HepG2 (cell line): ENCODE results near the gene ACE2. TPM values are rescaled to one million over a fixed set of nuclear protein-coding genes. Genes with fewer than 3 reads are reported as not detected.

Experiments used
- ATAC-seq: fragments of 200-7000 bp; cut with Tn5 transposase; 3 replicates; pipeline ENCODE4 v1.9.1; 2020; ENCODE audit warnings: mild to moderate bottlenecking, moderate library complexity
- BruUV-seq: library from RNA; stranded (reverse); fragments of 400-500 nt; replicated peaks from 2 replicates; lab custom pipeline; 2021; lab: Mats Ljungman, UMichigan
- CTCF ChIA-PET: fragments of 300-600 bp; formaldehyde crosslinking; extraction: SDS; loops from one replicate; lab custom pipeline; 2021; ENCODE audit warnings: low total read pairs, inconsistent platforms, low intra/inter-chr PET ratio; lab: Yijun Ruan, JAX
- POLR2A ChIA-PET: fragments of 350-600 bp; sonication (Branson Sonifier 250); formaldehyde crosslinking; loops from one replicate; lab custom pipeline; 2020; ENCODE audit warnings: antibody characterized with exemption, inconsistent platforms; lab: Yijun Ruan, JAX
- DNase-seq: peaks from one replicate; pipeline ENCODE4 v3.0.0-alpha.2; 2015; ENCODE audit warnings: low spot score
- FAIRE-seq: peaks from 3 replicates; lab custom pipeline; 2011; peaks lifted over from hg19 to GRCh38; lab: Jason Lieb, UNC
- H2AFZ ChIP-seq: one replicate; pipeline ENCODE4 v1.6.1; 2011; ENCODE audit warnings: low read length, inconsistent platforms
- H3K27ac ChIP-seq: fragments of 300-600 bp; 3 replicates; pipeline ENCODE4 v1.8.0; 2011; ENCODE audit warnings: mixed run types, mild to moderate bottlenecking, mixed read lengths, low read length, inconsistent platforms; ENCODE audit not compliant: insufficient read depth; ENCODE audit errors: extremely low read length
- H3K27me3 ChIP-seq, 2 experiments: fragments of 200-600 bp in 1 of 2; 2 replicates in 1 of 2; 3 replicates in 1 of 2; pipeline versions ENCODE4 v1.6.0 to v1.8.0; 2011; ENCODE audit warnings: low read length in 2 of 2, mild to moderate bottlenecking in 2 of 2, moderate library complexity in 2 of 2, inconsistent platforms in 1 of 2; ENCODE audit not compliant: insufficient read depth in 2 of 2, control insufficient read depth in 1 of 2
- H3K36me3 ChIP-seq, 2 experiments: fragments of 200-600 bp in 1 of 2; replicated peaks in 1 of 2; 2 replicates in 1 of 2; 3 replicates in 1 of 2; pipeline versions ENCODE4 v1.5.1 to v1.8.0; 2011; ENCODE audit warnings: low read length in 2 of 2, inconsistent platforms in 1 of 2; ENCODE audit not compliant: insufficient read depth in 2 of 2, control insufficient read depth in 1 of 2
- H3K4me1 ChIP-seq: 2 replicates; pipeline ENCODE4 v1.5.1; 2012; ENCODE audit warnings: low read length, inconsistent platforms; ENCODE audit not compliant: insufficient read depth
- H3K4me2 ChIP-seq: 2 replicates; pipeline ENCODE4 v1.6.0; 2011; ENCODE audit warnings: low read depth, low read length, inconsistent platforms
- H3K4me3 ChIP-seq, 3 experiments: fragments of 200-600 bp in 1 of 3; sonication (generic), shearing (Covaris generic) in 1 of 3; replicated peaks in 1 of 3; 2 replicates each; pipeline ENCODE4 v1.5.1; 2011 to 2016; ENCODE audit warnings: low read length in 3 of 3, inconsistent platforms in 2 of 3, low read depth in 2 of 3, mild to moderate bottlenecking in 2 of 3, control low read depth in 1 of 3, mixed read lengths in 1 of 3; ENCODE audit not compliant: insufficient read depth in 1 of 3
- H3K79me2 ChIP-seq: one replicate; pipeline ENCODE4 v1.6.1; 2011; ENCODE audit warnings: low read length, inconsistent platforms; ENCODE audit not compliant: insufficient read depth
- H3K9ac ChIP-seq: 2 replicates; pipeline ENCODE4 v1.6.0; 2011; ENCODE audit warnings: mild to moderate bottlenecking, low read depth, low read length, inconsistent platforms; ENCODE audit not compliant: insufficient read depth
- H3K9me3 ChIP-seq: 2 replicates; pipeline ENCODE4 v1.5.1; 2012; ENCODE audit warnings: mild to moderate bottlenecking, low read length
- H4K20me1 ChIP-seq: 2 replicates; pipeline ENCODE4 v1.6.0; 2011; ENCODE audit warnings: inconsistent platforms, mild to moderate bottlenecking, low read length, moderate library complexity; ENCODE audit not compliant: insufficient read depth
- FOSL1 ChIP-seq: sonication (generic); formaldehyde crosslinking; IDR thresholded peaks from 2 replicates; pipeline ENCODE4 v1.9.0; 2021; ENCODE audit warnings: missing genetic modification reagents, borderline replicate concordance
- FOXP4 ChIP-seq: sonication (generic); formaldehyde crosslinking; IDR thresholded peaks from 2 replicates; pipeline ENCODE4 v1.4.0; 2020; ENCODE audit warnings: missing genetic modification reagents
- HOXA9 ChIP-seq: sonication (generic); formaldehyde crosslinking; IDR thresholded peaks from 2 replicates; pipeline ENCODE4 v1.8.1; 2022; ENCODE audit warnings: missing genetic modification reagents, mild to moderate bottlenecking, moderate library complexity, borderline replicate concordance
- HOXD1 ChIP-seq: sonication (generic); formaldehyde crosslinking; IDR thresholded peaks from 2 replicates; pipeline ENCODE4 v1.5.0; 2020; ENCODE audit warnings: missing genetic modification reagents
- ZNF205 ChIP-seq: IDR thresholded peaks from 2 replicates; pipeline ENCODE4 v1.6.1; 2018; ENCODE audit warnings: missing biosample characterization, missing genetic modification reagents
- ZNF275 ChIP-seq: sonication (generic); formaldehyde crosslinking; IDR thresholded peaks from 2 replicates; pipeline ENCODE4 v1.8.0; 2022; ENCODE audit warnings: missing genetic modification reagents, mild to moderate bottlenecking, inconsistent platforms, borderline replicate concordance
- WGBS: methylation state at CpG from one replicate; pipeline ENCODE4 v1.1.6; 2017; ENCODE audit warnings: low lambda C conversion rate; 5-methylcytosine and 5-hydroxymethylcytosine counted together
- in situ Hi-C: cut with HindIII; loops from 2 replicates; pipeline ENCODE4 v1.10.0; 2017; ENCODE audit warnings: low pct_unique_long_range_greater_than_20kb; ENCODE audit not compliant: extremely low pct_ligation_motif_present
- intact Hi-C: fragments of 100-400 bp; cut with micrococcal nuclease; formaldehyde crosslinking; loops from one replicate; pipeline ENCODE4 v1.10.0; 2022; ENCODE audit not compliant: unreplicated experiment
- polyA plus RNA-seq, 8 experiments: library from polyadenylated mRNA; depleted of rRNA in 3 of 8; stranded (reverse) in 7 of 8; unstranded in 1 of 8; fragments of >200 nt; fragmentation: Illumina TruSeq in 4 of 8; extraction: Trizol in 4 of 8; gene quantifications; 2 replicates each; pipeline versions ENCODE4 v1.2.1 to v1.2.3, GENCODE V29; 2011 to 2016; ENCODE audit warnings: low read depth in 4 of 8, missing spikeins in 1 of 8, mixed read lengths in 1 of 8; ENCODE audit not compliant: insufficient read depth in 1 of 8
- total RNA-seq, 5 experiments: library from RNA; depleted of rRNA; stranded (reverse); fragments of >200 nt; fragmentation: Illumina TruSeq; extraction: Trizol; gene quantifications; 2 replicates each; pipeline ENCODE4 v1.2.3, GENCODE V29; 2016; ENCODE audit warnings: low read depth in 1 of 5

The ACE2 gene
- total and polyA plus RNA-seq, 2 of the 13 experiments (the other 11 are each of a cell fraction or from before 2014, with no cell fraction given) = 0.46 to 3.1 TPM

- no peak for TF ChIP-seq HOXA9 (CRISPR knock-in tag)
- no peak for TF ChIP-seq FOSL1
- TF ChIP-seq FOXP4 (CRISPR knock-in tag) = no peak
- TF ChIP-seq ZNF205 (CRISPR knock-in tag) = no peak
Observed at GRCh38 chrX:15567267-15567666, 33.5 kb downstream of the ACE2 start (continued).

- POLR2A ChIA-PET = no interaction called here
- Histone ChIP-seq H3K79me2 (no peaks in the 10 kb centered on the region), H3K9me3 (no peaks in the 10 kb centered on the region), H2AFZ (no peak overlapping the region), H3K4me3 (no peak overlapping the region), H4K20me1 (no peaks in the 10 kb centered on the region), H3K27me3 (no peaks in the 10 kb centered on the region), H3K4me1 (peaks cover 12% of the 10 kb centered on the region), H3K27ac (no peak overlapping the region), H3K36me3 (no peaks in the 10 kb centered on the region), H3K4me2 (no peak overlapping the region), H3K9ac (no peak overlapping the region)
- WGBS = 0% methylated on average over 1 of the region's 1 CpG
- CTCF ChIA-PET = no interaction called here
- FAIRE-seq = no peak
- no peak for DNase-seq
- BruUV-seq = no TSS peak
- ATAC-seq = no peak
- intact Hi-C loops = loop anchor here (5.0 kb wide), 1 partner anchor 81 kb away; no protein-coding TSS in a partner anchor
- in situ Hi-C loops = loop anchor here (10.0 kb wide), 2 partner anchors 61 to 221 kb away; partner anchors contain the start of gene BMX
- TF ChIP-seq ZNF275 (CRISPR knock-in tag) = no peak
- TF ChIP-seq HOXD1 (CRISPR knock-in tag) = no peak
- TF ChIP-seq, all 625 proteins: peak for 0
Observed at GRCh38 chrX:15566244-15566643, 34.5 kb downstream of the ACE2 start.
